ENCODE data around the gene REEP3. TPM values are rescaled to one million over a fixed set of nuclear protein-coding genes. Genes with fewer than 3 reads are reported as not detected.

REEP3 gene
- total RNA-seq, 1 experiment from 2014 or later = 19.7 TPM

GRCh38 chr10:63605197-63605967 is 84.2 kb downstream of the REEP3 start:
- in situ Hi-C loops (cut with HindIII; ENCODE audit: low pct_unique_long_range_greater_than_20kb, low sequenced_read_pairs) = no loop called here
- DNase-seq (ENCODE audit: low read depth) = no peak

- in situ Hi-C loops (cut with HindIII; ENCODE audit: low pct_unique_long_range_greater_than_20kb, low sequenced_read_pairs) = no loop called here
- no peak for DNase-seq (ENCODE audit: low read depth)
Measured at GRCh38 chr10:63608511-63608910, 87.3 kb downstream of the REEP3 start.

GRCh38 chr10:63611078-63611477 is 89.9 kb downstream of the REEP3 start:
- in situ Hi-C loops (cut with HindIII; ENCODE audit: low pct_unique_long_range_greater_than_20kb, low sequenced_read_pairs) = no loop called here
- DNase-seq (ENCODE audit: low read depth) = no peak

GRCh38 chr10:63614371-63614891 is 93.2 kb downstream of the REEP3 start:
- in situ Hi-C loops (cut with HindIII; ENCODE audit: low pct_unique_long_range_greater_than_20kb, low sequenced_read_pairs) = no loop called here
- no peak for DNase-seq (ENCODE audit: low read depth)

GRCh38 chr10:63618552-63618951 is 97.4 kb downstream of the REEP3 start:
- in situ Hi-C loops (cut with HindIII; ENCODE audit: low pct_unique_long_range_greater_than_20kb, low sequenced_read_pairs) = no loop called here
- no peak for DNase-seq (ENCODE audit: low read depth)

GRCh38 chr10:63619426-63619825 is 98.2 kb downstream of the REEP3 start:
- DNase-seq (ENCODE audit: low read depth) = no peak
- in situ Hi-C loops (cut with HindIII; ENCODE audit: low pct_unique_long_range_greater_than_20kb, low sequenced_read_pairs) = no loop called here

- in situ Hi-C loops (cut with HindIII; ENCODE audit: low pct_unique_long_range_greater_than_20kb, low sequenced_read_pairs) = no loop called here
- no peak for DNase-seq (ENCODE audit: low read depth)
Measured at GRCh38 chr10:63622097-63622496, 100.9 kb downstream of the REEP3 start.

GRCh38 chr10:63624701-63625100 is 103.5 kb downstream of the REEP3 start:
- DNase-seq (ENCODE audit: low read depth) = no peak
- in situ Hi-C loops (cut with HindIII; ENCODE audit: low pct_unique_long_range_greater_than_20kb, low sequenced_read_pairs) = no loop called here

GRCh38 chr10:63627396-63627795 is 106.2 kb downstream of the REEP3 start:
- in situ Hi-C loops (cut with HindIII; ENCODE audit: low pct_unique_long_range_greater_than_20kb, low sequenced_read_pairs) = no loop called here
- no peak for DNase-seq (ENCODE audit: low read depth)

DNA sequence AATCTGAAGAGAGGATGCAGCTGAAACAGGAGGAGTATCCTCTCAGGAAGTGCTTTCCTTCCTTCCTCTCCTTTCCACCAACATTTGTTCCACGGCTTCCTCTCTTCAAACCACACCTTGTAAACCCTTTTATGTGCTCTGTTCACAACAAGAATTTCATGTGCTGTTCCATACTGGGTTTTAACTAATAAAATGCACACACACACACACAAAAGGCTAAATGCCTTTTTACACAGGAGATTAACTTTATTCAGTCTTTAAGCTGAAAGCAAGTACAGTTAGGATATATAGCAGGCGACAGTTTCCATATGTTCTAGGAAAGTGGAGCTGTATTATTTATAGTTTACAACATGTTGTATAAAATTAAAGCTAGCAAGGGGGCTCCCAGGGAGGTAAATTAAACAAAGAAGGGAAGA is 106.7 kb downstream of the REEP3 start:
- in situ Hi-C loops (cut with HindIII; ENCODE audit: low pct_unique_long_range_greater_than_20kb, low sequenced_read_pairs) = no loop called here
- DNase-seq (ENCODE audit: low read depth) = no peak

DNA sequence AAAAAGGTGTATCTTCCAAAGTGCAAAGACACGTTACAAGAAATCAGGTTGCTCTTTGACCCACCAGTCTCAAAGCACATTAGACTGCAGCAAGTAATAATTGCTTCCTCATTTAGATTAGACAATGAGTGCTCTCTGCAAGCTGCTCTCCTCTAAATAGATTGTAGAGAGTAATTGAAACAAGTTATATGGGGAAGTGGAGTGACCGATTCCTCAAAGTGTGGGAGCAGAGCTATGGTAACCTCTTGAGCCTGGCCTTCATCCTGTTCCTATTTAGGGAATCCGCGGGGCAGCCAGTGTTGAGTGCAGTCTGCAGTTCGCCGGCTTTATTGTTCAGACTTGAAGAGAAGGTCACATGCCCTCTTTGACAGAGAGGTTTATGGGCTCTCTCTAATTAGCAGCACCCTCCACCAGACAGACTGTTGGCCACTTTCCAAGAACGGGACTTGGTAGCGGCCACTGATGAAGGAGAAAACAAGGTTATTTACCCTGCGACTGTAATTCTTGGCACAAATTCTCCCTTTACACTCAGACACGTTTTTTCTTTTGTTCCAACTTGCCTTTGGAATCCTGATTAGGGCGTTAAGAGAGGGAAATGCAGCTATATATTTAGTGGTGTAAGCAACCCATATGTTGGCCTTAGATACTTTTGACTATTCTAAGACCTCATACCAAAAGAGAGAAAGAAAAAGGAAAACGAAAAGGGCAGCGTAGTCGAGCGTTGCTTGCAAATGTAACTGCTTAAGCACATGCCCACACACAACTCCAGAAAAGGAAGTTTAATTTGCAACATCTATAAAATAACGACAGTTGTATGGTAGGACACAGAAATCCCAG is 107.5 kb downstream of the REEP3 start:
- in situ Hi-C loops (cut with HindIII; ENCODE audit: low pct_unique_long_range_greater_than_20kb, low sequenced_read_pairs) = no loop called here
- DNase-seq (ENCODE audit: low read depth) = peak; percentile 41

DNA sequence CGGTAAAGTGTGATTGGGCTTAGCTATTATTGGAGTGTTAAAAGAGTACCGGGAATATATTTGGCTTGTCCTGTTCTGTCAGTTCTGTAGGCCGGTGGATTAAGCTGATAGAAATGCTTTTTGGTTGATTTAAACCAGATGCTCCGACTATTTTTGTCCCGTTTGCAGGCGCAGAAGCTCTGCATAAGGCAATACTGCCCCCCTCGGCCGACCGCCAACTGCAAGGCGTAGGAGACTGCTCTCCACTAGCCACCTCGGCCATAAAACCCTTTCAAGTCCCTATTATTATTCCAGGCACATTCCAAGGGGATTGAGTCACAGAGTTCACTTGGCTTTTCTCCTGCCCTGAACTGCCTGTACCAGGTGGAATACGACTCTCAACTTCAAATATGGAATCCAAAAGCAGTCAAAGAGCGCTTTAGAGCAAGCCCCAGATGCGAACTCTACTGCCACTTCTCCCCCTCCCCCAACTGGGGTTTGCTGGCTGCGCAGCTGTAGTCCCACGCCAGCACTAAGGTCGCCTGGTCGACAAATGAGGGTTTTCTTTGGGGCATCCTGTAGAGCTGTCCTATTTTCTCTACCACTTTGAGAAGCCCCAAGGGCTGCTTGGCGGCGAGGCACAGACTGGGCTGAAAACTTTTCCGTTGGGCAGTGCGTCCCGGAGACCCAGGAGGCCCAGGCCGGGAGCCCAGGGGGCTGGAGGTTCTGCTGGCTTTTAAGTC is 108.3 kb downstream of the REEP3 start:
- peak; percentile 95 for DNase-seq (ENCODE audit: low read depth)
- in situ Hi-C loops (cut with HindIII; ENCODE audit: low pct_unique_long_range_greater_than_20kb, low sequenced_read_pairs) = no loop called here

DNA sequence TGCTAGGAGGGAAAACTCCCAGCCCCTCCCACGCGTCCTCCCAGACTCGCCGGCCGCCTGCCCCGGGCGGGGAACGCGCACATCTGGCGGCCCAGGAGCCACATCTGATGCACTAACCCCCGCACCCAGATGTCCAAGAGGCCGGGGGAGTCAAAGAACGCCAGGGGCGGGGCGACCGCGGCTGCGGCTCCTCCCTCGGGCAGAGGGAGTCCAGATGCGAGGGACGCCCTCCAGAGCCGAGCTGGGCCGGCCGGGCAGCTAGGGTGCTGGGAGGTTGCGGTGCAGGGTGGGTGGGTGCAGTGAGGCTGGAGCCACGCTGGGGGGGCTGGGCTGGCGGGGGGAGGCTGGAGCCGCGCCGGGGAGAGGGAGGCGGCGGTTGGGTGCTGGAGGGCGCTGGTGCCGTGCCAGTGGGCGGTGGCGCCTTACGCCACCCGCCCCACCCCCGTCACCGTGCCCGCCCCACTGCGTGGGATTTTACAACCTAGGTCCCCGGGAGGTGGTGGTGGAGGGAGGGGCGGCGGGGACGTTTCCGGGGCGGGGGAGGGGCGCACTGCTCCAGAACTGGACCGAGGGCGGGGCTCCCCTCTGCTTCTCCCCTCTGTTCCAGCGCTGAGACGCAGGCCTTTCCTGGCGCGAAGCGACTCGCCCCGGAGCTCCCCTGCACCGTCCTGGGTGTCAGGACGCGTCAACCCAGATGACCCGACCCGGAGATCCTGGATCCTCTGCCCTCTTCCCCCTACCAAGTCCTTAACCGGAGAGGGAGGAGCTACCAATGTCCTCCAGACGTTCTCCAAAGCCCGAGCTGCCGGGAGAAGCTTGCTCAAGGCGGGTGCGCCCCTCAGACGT is 109.1 kb downstream of the REEP3 start:
- peak; percentile 89 for DNase-seq (ENCODE audit: low read depth)
- in situ Hi-C loops (cut with HindIII; ENCODE audit: low pct_unique_long_range_greater_than_20kb, low sequenced_read_pairs) = no loop called here

DNA sequence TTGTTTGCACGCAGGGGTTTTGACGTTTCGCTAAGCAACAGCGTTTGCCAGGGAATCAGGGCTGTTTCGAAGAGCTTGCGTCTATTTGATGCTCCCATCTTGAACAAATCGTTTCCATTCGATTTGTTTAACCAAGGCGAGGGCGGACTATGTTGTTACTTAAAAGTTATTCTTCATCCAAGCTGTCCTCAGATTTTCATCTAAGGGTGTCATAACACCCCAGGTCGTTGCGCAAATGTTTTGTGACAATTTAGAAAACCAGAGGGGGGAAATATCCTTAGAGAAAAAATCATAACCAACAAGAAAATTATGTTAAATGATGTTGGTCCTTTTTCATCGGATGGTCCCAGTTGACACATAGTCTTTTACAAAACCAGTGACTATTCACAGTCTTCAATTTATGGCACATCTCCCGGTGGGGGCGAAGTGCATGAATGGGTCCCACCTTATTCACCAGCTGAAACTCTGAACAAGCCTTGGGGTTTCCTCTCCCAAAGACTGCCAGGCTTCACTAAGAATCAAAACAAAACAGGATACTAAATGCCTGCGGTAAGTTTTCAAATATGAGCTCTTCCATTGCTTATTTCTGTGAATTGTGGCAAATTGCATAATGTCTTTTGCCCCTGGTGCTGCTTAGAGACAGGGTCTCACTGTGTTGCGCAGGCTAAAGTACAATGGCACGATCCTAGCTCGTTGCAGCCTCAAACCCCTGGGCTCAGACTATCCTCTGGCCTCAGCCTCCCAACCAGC is 109.9 kb downstream of the REEP3 start:
- no peak for DNase-seq (ENCODE audit: low read depth)
- in situ Hi-C loops (cut with HindIII; ENCODE audit: low pct_unique_long_range_greater_than_20kb, low sequenced_read_pairs) = no loop called here

- DNase-seq (ENCODE audit: low read depth) = no peak
- in situ Hi-C loops (cut with HindIII; ENCODE audit: low pct_unique_long_range_greater_than_20kb, low sequenced_read_pairs) = no loop called here
Measured at GRCh38 chr10:63631991-63632390, 110.8 kb downstream of the REEP3 start.

- in situ Hi-C loops (cut with HindIII; ENCODE audit: low pct_unique_long_range_greater_than_20kb, low sequenced_read_pairs) = no loop called here
- peak; percentile 27 for DNase-seq (ENCODE audit: low read depth)
Measured at GRCh38 chr10:63633677-63634487, 112.7 kb downstream of the REEP3 start.

All from Caki2 (cell line).